HepG2 (cell line): Measurements from ENCODE around the gene TMCC1. TPM values are rescaled to one million over a fixed set of nuclear protein-coding genes. Genes with fewer than 3 reads are reported as not detected.

Experiments used
- ATAC-seq: fragments of 200-7000 bp; cut with Tn5 transposase; 3 replicates; pipeline ENCODE4 v1.9.1; 2020; ENCODE audit warnings: mild to moderate bottlenecking, moderate library complexity
- BruUV-seq: library from RNA; stranded (reverse); fragments of 400-500 nt; replicated peaks from 2 replicates; lab custom pipeline; 2021; lab: Mats Ljungman, UMichigan
- CTCF ChIA-PET: fragments of 300-600 bp; formaldehyde crosslinking; extraction: SDS; loops from one replicate; lab custom pipeline; 2021; ENCODE audit warnings: low total read pairs, inconsistent platforms, low intra/inter-chr PET ratio; lab: Yijun Ruan, JAX
- POLR2A ChIA-PET: fragments of 350-600 bp; sonication (Branson Sonifier 250); formaldehyde crosslinking; loops from one replicate; lab custom pipeline; 2020; ENCODE audit warnings: antibody characterized with exemption, inconsistent platforms; lab: Yijun Ruan, JAX
- DNase-seq: peaks from one replicate; pipeline ENCODE4 v3.0.0-alpha.2; 2015; ENCODE audit warnings: low spot score
- FAIRE-seq: peaks from 3 replicates; lab custom pipeline; 2011; peaks lifted over from hg19 to GRCh38; lab: Jason Lieb, UNC
- H2AFZ ChIP-seq: one replicate; pipeline ENCODE4 v1.6.1; 2011; ENCODE audit warnings: low read length, inconsistent platforms
- H3K27ac ChIP-seq: fragments of 300-600 bp; 3 replicates; pipeline ENCODE4 v1.8.0; 2011; ENCODE audit warnings: mixed run types, mild to moderate bottlenecking, mixed read lengths, low read length, inconsistent platforms; ENCODE audit not compliant: insufficient read depth; ENCODE audit errors: extremely low read length
- H3K27me3 ChIP-seq, 2 experiments: fragments of 200-600 bp in 1 of 2; 2 replicates in 1 of 2; 3 replicates in 1 of 2; pipeline versions ENCODE4 v1.6.0 to v1.8.0; 2011; ENCODE audit warnings: low read length in 2 of 2, mild to moderate bottlenecking in 2 of 2, moderate library complexity in 2 of 2, inconsistent platforms in 1 of 2; ENCODE audit not compliant: insufficient read depth in 2 of 2, control insufficient read depth in 1 of 2
- H3K36me3 ChIP-seq, 2 experiments: fragments of 200-600 bp in 1 of 2; replicated peaks in 1 of 2; 2 replicates in 1 of 2; 3 replicates in 1 of 2; pipeline versions ENCODE4 v1.5.1 to v1.8.0; 2011; ENCODE audit warnings: low read length in 2 of 2, inconsistent platforms in 1 of 2; ENCODE audit not compliant: insufficient read depth in 2 of 2, control insufficient read depth in 1 of 2
- H3K4me1 ChIP-seq: 2 replicates; pipeline ENCODE4 v1.5.1; 2012; ENCODE audit warnings: low read length, inconsistent platforms; ENCODE audit not compliant: insufficient read depth
- H3K4me2 ChIP-seq: 2 replicates; pipeline ENCODE4 v1.6.0; 2011; ENCODE audit warnings: low read depth, low read length, inconsistent platforms
- H3K4me3 ChIP-seq, 3 experiments: fragments of 200-600 bp in 1 of 3; sonication (generic), shearing (Covaris generic) in 1 of 3; replicated peaks in 1 of 3; 2 replicates each; pipeline ENCODE4 v1.5.1; 2011 to 2016; ENCODE audit warnings: low read length in 3 of 3, inconsistent platforms in 2 of 3, low read depth in 2 of 3, mild to moderate bottlenecking in 2 of 3, control low read depth in 1 of 3, mixed read lengths in 1 of 3; ENCODE audit not compliant: insufficient read depth in 1 of 3
- H3K79me2 ChIP-seq: one replicate; pipeline ENCODE4 v1.6.1; 2011; ENCODE audit warnings: low read length, inconsistent platforms; ENCODE audit not compliant: insufficient read depth
- H3K9ac ChIP-seq: 2 replicates; pipeline ENCODE4 v1.6.0; 2011; ENCODE audit warnings: mild to moderate bottlenecking, low read depth, low read length, inconsistent platforms; ENCODE audit not compliant: insufficient read depth
- H3K9me3 ChIP-seq: 2 replicates; pipeline ENCODE4 v1.5.1; 2012; ENCODE audit warnings: mild to moderate bottlenecking, low read length
- H4K20me1 ChIP-seq: 2 replicates; pipeline ENCODE4 v1.6.0; 2011; ENCODE audit warnings: inconsistent platforms, mild to moderate bottlenecking, low read length, moderate library complexity; ENCODE audit not compliant: insufficient read depth
- CHD4 ChIP-seq: fragments of 200-600 bp; sonication (generic); IDR thresholded peaks from 2 replicates; pipeline ENCODE4 v1.7.0; 2017; ENCODE audit warnings: mild to moderate bottlenecking, low read length, borderline replicate concordance
- ELF1 ChIP-seq: sonication (generic); formaldehyde crosslinking; IDR thresholded peaks from 2 replicates; pipeline ENCODE4 v1.4.0; 2020; ENCODE audit warnings: missing genetic modification reagents
- NFIC ChIP-seq: IDR thresholded peaks from 2 replicates; pipeline ENCODE4 v1.6.1; 2012; ENCODE audit warnings: mild to moderate bottlenecking, low read length, inconsistent platforms
- NKX3-1 ChIP-seq: sonication (generic); formaldehyde crosslinking; IDR thresholded peaks from 2 replicates; pipeline ENCODE4 v1.5.0; 2020; ENCODE audit warnings: missing genetic modification reagents
- RELA ChIP-seq: sonication (generic); formaldehyde crosslinking; IDR thresholded peaks from 2 replicates; pipeline ENCODE4 v1.4.0; 2020; ENCODE audit warnings: missing genetic modification reagents
- TAF15 ChIP-seq: fragments of 200-400 bp; formaldehyde crosslinking; IDR thresholded peaks from one replicate; pipeline ENCODE4 v1.6.1; 2018; ENCODE audit warnings: mild to moderate bottlenecking, low read depth, low read length; ENCODE audit not compliant: poor library complexity, severe bottlenecking
- ZNF496 ChIP-seq: sonication (generic); formaldehyde crosslinking; IDR thresholded peaks from 2 replicates; pipeline ENCODE4 v1.8.1; 2023; ENCODE audit warnings: mild to moderate bottlenecking, moderate library complexity, missing genetic modification reagents; ENCODE audit not compliant: insufficient replicate concordance
- ZNF737 ChIP-seq: sonication (generic); formaldehyde crosslinking; IDR thresholded peaks from 2 replicates; pipeline ENCODE4 v1.5.0; 2020; ENCODE audit warnings: missing genetic modification reagents, mild to moderate bottlenecking, borderline replicate concordance
- ZNF768 ChIP-seq: sonication (generic); formaldehyde crosslinking; IDR thresholded peaks from 2 replicates; pipeline ENCODE4 v1.4.0; 2020; ENCODE audit warnings: missing genetic modification reagents
- ZNF841 ChIP-seq: sonication (generic); formaldehyde crosslinking; IDR thresholded peaks from 2 replicates; pipeline ENCODE4 v1.8.1; 2023; ENCODE audit warnings: missing genetic modification reagents, borderline replicate concordance
- WGBS: methylation state at CpG from one replicate; pipeline ENCODE4 v1.1.6; 2017; ENCODE audit warnings: low lambda C conversion rate; 5-methylcytosine and 5-hydroxymethylcytosine counted together
- in situ Hi-C: cut with HindIII; loops from 2 replicates; pipeline ENCODE4 v1.10.0; 2017; ENCODE audit warnings: low pct_unique_long_range_greater_than_20kb; ENCODE audit not compliant: extremely low pct_ligation_motif_present
- intact Hi-C: fragments of 100-400 bp; cut with micrococcal nuclease; formaldehyde crosslinking; loops from one replicate; pipeline ENCODE4 v1.10.0; 2022; ENCODE audit not compliant: unreplicated experiment
- polyA plus RNA-seq, 8 experiments: library from polyadenylated mRNA; depleted of rRNA in 3 of 8; stranded (reverse) in 7 of 8; unstranded in 1 of 8; fragments of >200 nt; fragmentation: Illumina TruSeq in 4 of 8; extraction: Trizol in 4 of 8; gene quantifications; 2 replicates each; pipeline versions ENCODE4 v1.2.1 to v1.2.3, GENCODE V29; 2011 to 2016; ENCODE audit warnings: low read depth in 4 of 8, missing spikeins in 1 of 8, mixed read lengths in 1 of 8; ENCODE audit not compliant: insufficient read depth in 1 of 8
- total RNA-seq, 5 experiments: library from RNA; depleted of rRNA; stranded (reverse); fragments of >200 nt; fragmentation: Illumina TruSeq; extraction: Trizol; gene quantifications; 2 replicates each; pipeline ENCODE4 v1.2.3, GENCODE V29; 2016; ENCODE audit warnings: low read depth in 1 of 5
- TF ChIP-seq, protein P1 (sequence below): sonication (generic); formaldehyde crosslinking; IDR thresholded peaks from 2 replicates; pipeline ENCODE4 v1.8.0; 2022; ENCODE audit warnings: missing genetic modification reagents, mild to moderate bottlenecking, inconsistent platforms, borderline replicate concordance
- TF ChIP-seq, protein P2 (sequence below): sonication (generic); formaldehyde crosslinking; IDR thresholded peaks from 2 replicates; pipeline ENCODE4 v1.9.0; 2021; ENCODE audit warnings: missing genetic modification reagents, borderline replicate concordance

Gene TMCC1
- total and polyA plus RNA-seq, 2 of the 13 experiments (the other 11 are each of a cell fraction or from before 2014, with no cell fraction given), result 12.1 to 264 TPM

DNA sequence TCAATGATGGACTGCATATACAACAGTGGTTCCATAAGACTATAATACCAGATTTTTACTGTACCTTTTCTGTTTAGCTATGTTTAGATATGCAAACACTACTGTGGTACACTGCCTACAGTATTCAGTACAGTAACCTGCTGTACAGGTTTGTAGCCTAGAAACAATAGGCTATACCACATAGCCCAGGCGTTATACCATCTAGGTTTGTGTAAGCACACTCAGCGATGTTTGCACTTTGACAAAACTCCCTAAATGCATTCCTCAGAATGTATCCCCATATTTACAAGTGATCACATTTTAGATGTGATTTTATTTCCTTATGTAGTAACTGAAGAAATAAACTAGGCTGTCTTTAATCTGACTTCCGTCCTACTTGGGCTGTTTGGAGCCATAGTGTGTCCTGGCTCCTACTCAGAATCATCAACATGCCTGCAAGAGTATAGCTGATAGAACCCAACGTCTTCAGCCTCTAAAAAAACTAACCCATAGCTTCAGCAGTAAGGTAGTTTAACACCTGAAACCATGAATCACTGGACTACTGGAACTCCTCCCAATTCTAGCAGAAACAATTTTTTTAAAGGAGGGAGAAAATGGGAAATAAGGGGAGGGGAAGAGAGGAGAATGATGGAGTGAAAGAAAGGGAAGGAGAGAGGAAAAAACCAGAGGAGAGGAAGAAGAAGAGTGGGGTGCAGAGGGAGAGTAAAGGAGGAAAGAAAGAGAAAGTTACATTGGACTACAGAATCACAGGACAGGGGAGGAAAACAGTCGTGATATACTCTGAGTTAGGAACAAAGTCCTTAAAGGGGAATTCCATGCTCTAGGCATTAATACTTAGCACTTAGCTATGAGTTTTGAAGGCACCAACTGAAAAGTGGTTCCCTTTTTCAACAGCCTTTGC lies 219.4 kb downstream of the TMCC1 start:
- no peak for FAIRE-seq
- Histone ChIP-seq H3K79me2 (peaks cover 40% of the 10 kb centered on the region), H3K27me3 (no peaks in the 10 kb centered on the region), H4K20me1 (peaks cover 12% of the 10 kb centered on the region; the same call in 1 of the 2 replicates), H3K36me3 (peaks cover 9 to 26% of the 10 kb centered on the region in 2 experiments), H3K27ac (peak overlapping the region; percentile 48), H3K9me3 (no peaks in the 10 kb centered on the region), H3K4me1 (peaks cover 40% of the 10 kb centered on the region), H3K4me2 (peak overlapping the region; percentile 21), H2AFZ (no peak overlapping the region), H3K4me3 (peak overlapping the region in 1 of 3 experiments; percentile 1; a peak in 1 of 6 replicates), H3K9ac (no peak overlapping the region)
- intact Hi-C loops (no loop called here), in situ Hi-C loops (no loop called here)
- peak; percentile 79 for ATAC-seq
- no TSS peak for BruUV-seq
- CTCF ChIA-PET, result no interaction called here
- TF ChIP-seq RELA (CRISPR knock-in tag), result 0 out of 2 replicates have a peak, but pooled peaks have one; percentile 47
- no peak for TF ChIP-seq NFIC
- POLR2A ChIA-PET, result interaction anchor here (0.7 to 0.9 kb wide), 2 partner anchors 8 to 13 kb away, joined by 3 read pairs; no protein-coding TSS in a partner anchor
- 68% methylated on average over 5 of the region's 5 CpGs for WGBS
- no peak for DNase-seq

DNA sequence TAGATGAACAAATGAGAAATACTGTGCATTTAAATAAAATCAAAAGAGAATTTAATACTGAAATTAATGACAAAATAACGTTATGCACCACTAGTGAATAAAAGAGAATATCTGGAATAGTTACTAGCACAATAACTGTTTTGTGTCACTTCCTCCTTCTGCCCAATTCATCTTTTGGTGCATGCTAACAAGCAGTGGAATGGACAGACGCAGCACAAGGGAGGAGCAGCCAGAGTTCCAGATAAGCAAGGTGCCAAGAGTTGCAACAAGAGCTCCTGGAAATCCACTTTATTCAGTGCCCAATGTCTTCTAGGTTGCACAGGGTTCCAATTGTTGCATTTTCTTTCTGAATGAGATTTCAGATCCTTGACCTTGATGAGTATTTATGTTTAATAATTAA lies 220.5 kb downstream of the TMCC1 start:
- H3K9ac ChIP-seq, result no peak overlapping the region
- H3K79me2 ChIP-seq, result peaks cover 41% of the 10 kb centered on the region
- no peak for ATAC-seq
- peaks cover 9% of the 10 kb centered on the region; the same call in 1 of the 2 replicates for H4K20me1 ChIP-seq
- BruUV-seq, result no TSS peak
- peaks cover 41% of the 10 kb centered on the region for H3K4me1 ChIP-seq
- 84% methylated on average over 2 of the region's 2 CpGs for WGBS
- DNase-seq, result no peak
- H3K27ac ChIP-seq, result no peak overlapping the region
- peaks cover 9 to 30% of the 10 kb centered on the region in 2 experiments for H3K36me3 ChIP-seq
- in situ Hi-C loops (no loop called here), intact Hi-C loops (no loop called here)
- H2AFZ ChIP-seq, result no peak overlapping the region
- H3K9me3 ChIP-seq, result no peaks in the 10 kb centered on the region
- H3K27me3 ChIP-seq, result no peaks in the 10 kb centered on the region
- ChIA-PET POLR2A (no interaction called here), CTCF (no interaction called here)
- FAIRE-seq, result no peak
- H3K4me3 ChIP-seq, result no peak overlapping the region
- H3K4me2 ChIP-seq, result no peak overlapping the region
- TF ChIP-seq ZNF841 (CRISPR knock-in tag) (no peak), TAF15 (no peak), CHD4 (no peak), ZNF768 (CRISPR knock-in tag) (no peak), ZNF737 (CRISPR knock-in tag) (no peak), NKX3-1 (CRISPR knock-in tag) (no peak), ZNF496 (CRISPR knock-in tag) (no peak), ELF1 (CRISPR knock-in tag) (no peak)
- TF ChIP-seq, protein P1, sequence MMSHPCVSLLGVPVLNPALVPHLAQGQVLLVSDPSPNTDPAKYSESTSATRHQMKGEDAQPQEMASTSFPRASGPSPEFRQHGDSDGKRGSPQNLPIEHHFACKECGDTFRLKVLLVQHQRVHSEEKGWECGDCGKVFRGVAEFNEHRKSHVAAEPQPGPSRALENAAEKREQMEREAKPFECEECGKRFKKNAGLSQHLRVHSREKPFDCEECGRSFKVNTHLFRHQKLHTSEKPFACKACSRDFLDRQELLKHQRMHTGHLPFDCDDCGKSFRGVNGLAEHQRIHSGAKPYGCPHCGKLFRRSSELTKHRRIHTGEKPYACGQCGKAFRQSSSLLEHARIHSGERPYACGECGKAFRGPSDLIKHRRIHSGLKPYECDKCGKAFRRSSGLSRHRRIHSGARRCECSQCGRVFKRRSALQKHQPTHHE (CRISPR knock-in tag), result no peak
- TF ChIP-seq, protein P2, sequence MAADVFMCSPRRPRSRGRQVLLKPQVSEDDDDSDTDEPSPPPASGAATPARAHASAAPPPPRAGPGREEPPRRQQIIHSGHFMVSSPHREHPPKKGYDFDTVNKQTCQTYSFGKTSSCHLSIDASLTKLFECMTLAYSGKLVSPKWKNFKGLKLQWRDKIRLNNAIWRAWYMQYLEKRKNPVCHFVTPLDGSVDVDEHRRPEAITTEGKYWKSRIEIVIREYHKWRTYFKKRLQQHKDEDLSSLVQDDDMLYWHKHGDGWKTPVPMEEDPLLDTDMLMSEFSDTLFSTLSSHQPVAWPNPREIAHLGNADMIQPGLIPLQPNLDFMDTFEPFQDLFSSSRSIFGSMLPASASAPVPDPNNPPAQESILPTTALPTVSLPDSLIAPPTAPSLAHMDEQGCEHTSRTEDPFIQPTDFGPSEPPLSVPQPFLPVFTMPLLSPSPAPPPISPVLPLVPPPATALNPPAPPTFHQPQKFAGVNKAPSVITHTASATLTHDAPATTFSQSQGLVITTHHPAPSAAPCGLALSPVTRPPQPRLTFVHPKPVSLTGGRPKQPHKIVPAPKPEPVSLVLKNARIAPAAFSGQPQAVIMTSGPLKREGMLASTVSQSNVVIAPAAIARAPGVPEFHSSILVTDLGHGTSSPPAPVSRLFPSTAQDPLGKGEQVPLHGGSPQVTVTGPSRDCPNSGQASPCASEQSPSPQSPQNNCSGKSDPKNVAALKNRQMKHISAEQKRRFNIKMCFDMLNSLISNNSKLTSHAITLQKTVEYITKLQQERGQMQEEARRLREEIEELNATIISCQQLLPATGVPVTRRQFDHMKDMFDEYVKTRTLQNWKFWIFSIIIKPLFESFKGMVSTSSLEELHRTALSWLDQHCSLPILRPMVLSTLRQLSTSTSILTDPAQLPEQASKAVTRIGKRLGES (CRISPR knock-in tag), result no peak
